HEK293 (cell line): ENCODE measurements around the gene NAV2.

Source experiments
- ATF2 ChIP-seq: fragments of 450-650 bp; formaldehyde crosslinking; IDR thresholded peaks from 2 replicates; pipeline ENCODE4 v1.5.1; 2016; ENCODE audit warnings: missing biosample characterization, missing genetic modification characterization, low read depth
- CTCF ChIP-seq: fragments of 450-650 bp; formaldehyde crosslinking; IDR thresholded peaks from 2 replicates; pipeline ENCODE4 v1.5.1; 2016; ENCODE audit warnings: missing biosample characterization, missing genetic modification characterization
- SETDB1 ChIP-seq: IDR thresholded peaks from one replicate; pipeline ENCODE4 v1.6.1; 2017; ENCODE audit warnings: mild to moderate bottlenecking, low read length, moderate library complexity, mixed read lengths; ENCODE audit not compliant: insufficient read length
- SP2 ChIP-seq: fragments of 450-650 bp; formaldehyde crosslinking; IDR thresholded peaks from 2 replicates; pipeline ENCODE4 v1.5.1; 2016; ENCODE audit warnings: missing biosample characterization, missing genetic modification characterization
- TRIM28 ChIP-seq: IDR thresholded peaks from 2 replicates; pipeline ENCODE4 v1.6.1; 2011; ENCODE audit warnings: low read length, control low read depth, borderline replicate concordance
- YY1 ChIP-seq: fragments of 450-650 bp; formaldehyde crosslinking; IDR thresholded peaks from 2 replicates; pipeline ENCODE4 v1.5.1; 2018; ENCODE audit warnings: missing biosample characterization, missing genetic modification characterization
- ZBTB21 ChIP-seq: fragments of 450-650 bp; formaldehyde crosslinking; IDR thresholded peaks from 2 replicates; pipeline ENCODE4 v1.5.1; 2017; ENCODE audit warnings: missing biosample characterization, missing genetic modification characterization
- ZNF157 ChIP-seq: fragments of 450-650 bp; formaldehyde crosslinking; IDR thresholded peaks from 2 replicates; pipeline ENCODE4 v1.5.1; 2016; ENCODE audit warnings: missing biosample characterization, missing genetic modification characterization
- ZNF202 ChIP-seq: fragments of 450-650 bp; formaldehyde crosslinking; IDR thresholded peaks from 2 replicates; pipeline ENCODE4 v1.5.1; 2016; ENCODE audit warnings: missing biosample characterization, missing genetic modification characterization, borderline replicate concordance
- ZNF302 ChIP-seq: fragments of 450-650 bp; formaldehyde crosslinking; IDR thresholded peaks from 2 replicates; pipeline ENCODE4 v1.5.1; 2016; ENCODE audit warnings: missing biosample characterization, missing genetic modification characterization, low read depth
- ZNF354C ChIP-seq: fragments of 450-650 bp; formaldehyde crosslinking; IDR thresholded peaks from 2 replicates; pipeline ENCODE4 v1.5.1; 2016; ENCODE audit warnings: missing biosample characterization, missing genetic modification characterization, low read depth, borderline replicate concordance
- ZNF549 ChIP-seq: fragments of 450-650 bp; IDR thresholded peaks from 2 replicates; pipeline ENCODE4 v1.5.1; 2018; ENCODE audit warnings: missing biosample characterization, missing genetic modification characterization, mild to moderate bottlenecking, inconsistent platforms, moderate library complexity
- ZNF791 ChIP-seq: fragments of 450-650 bp; formaldehyde crosslinking; IDR thresholded peaks from 2 replicates; pipeline ENCODE4 v1.5.1; 2016; ENCODE audit warnings: missing biosample characterization, missing genetic modification characterization

- TF ChIP-seq ZNF354C (tag by site-specific recombination) (no peak), CTCF (no peak), ZNF302 (tag by site-specific recombination) (no peak), ZNF157 (tag by site-specific recombination) (no peak), SETDB1 (no peak), ATF2 (tag by site-specific recombination) (no peak), SP2 (tag by site-specific recombination) (no peak), ZNF549 (tag by site-specific recombination) (no peak), ZNF202 (tag by site-specific recombination) (no peak), ZNF791 (tag by site-specific recombination) (no peak), YY1 (tag by site-specific recombination) (no peak), ZBTB21 (tag by site-specific recombination) (no peak), TRIM28 (no peak)
Measured at GRCh38 chr11:19978668-19979518, 266.3 kb downstream of the NAV2 start.
